HG02798 (cell line): Measurements from ENCODE around the gene AKT1.

ENCODE experiments used
- ATAC-seq: cut with Tn5 transposase; IDR thresholded peaks from one replicate; pipeline ENCODE4 v1.9.1; 2021; ENCODE audit warnings: mild to moderate bottlenecking; ENCODE audit not compliant: unreplicated experiment, poor library complexity

The AKT1 gene

DNA sequence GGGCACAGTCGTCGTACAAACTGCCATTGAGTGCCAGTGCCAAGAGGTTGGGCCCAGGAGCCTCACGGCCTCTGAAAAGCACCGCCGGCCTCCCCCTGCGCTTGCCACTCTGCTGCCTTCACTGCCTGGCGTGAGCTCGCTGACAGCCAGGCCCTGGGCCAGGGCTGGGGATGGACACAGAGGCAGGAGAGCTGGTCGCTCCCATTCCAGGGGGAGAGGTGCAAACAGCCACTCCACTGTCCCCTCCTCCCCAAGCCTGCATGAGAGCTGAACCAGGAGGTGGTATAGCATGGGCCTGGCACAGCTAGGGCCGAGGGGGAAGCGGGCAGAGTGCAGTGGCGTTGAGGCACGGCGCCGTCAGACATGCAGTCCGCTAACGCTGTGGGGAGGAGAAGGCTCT, 66.9 kb downstream of the AKT1 start:
- no peak for ATAC-seq

DNA sequence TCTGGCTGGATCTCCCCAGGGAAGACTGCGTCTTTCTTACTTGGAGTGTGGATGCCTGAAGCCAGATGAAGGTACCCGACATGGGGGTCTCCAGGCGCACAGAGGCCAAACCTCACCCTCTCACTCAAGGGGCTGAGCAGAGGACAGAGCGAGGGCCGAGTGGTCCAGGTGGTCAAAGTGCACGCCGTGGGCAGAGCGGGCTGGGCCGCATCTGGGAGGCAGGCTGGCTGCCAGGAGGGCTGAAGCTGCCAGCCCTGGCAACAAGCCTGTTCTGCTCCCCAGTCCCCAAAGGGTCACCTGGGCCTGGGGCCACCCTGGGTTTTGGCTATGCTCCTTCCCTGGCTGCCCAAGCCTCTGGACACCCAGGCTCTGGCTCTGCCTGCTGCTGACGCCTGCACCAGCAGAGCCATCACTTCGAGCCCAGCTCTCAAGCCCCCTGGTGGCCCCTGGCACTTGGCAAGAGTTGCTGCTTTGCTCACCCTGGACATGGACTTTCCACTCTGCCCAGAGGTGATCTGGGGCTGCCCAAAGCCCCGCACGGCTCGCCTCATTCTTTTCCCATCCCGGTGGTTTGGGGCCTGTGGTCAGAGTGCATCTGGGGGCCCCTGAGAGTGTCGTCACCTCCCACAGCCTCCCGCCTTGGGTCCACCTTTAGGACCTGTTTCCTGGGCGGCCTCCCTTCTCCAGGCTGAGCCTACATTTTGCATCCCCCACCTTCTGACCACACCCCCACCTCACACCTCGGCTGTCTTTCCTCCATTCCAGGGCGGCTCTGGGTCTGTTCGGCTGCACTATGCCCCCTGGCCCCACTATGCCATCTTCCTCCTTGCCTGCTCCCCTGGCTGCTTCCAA, 68.7 kb downstream of the AKT1 start:
- no peak for ATAC-seq

DNA sequence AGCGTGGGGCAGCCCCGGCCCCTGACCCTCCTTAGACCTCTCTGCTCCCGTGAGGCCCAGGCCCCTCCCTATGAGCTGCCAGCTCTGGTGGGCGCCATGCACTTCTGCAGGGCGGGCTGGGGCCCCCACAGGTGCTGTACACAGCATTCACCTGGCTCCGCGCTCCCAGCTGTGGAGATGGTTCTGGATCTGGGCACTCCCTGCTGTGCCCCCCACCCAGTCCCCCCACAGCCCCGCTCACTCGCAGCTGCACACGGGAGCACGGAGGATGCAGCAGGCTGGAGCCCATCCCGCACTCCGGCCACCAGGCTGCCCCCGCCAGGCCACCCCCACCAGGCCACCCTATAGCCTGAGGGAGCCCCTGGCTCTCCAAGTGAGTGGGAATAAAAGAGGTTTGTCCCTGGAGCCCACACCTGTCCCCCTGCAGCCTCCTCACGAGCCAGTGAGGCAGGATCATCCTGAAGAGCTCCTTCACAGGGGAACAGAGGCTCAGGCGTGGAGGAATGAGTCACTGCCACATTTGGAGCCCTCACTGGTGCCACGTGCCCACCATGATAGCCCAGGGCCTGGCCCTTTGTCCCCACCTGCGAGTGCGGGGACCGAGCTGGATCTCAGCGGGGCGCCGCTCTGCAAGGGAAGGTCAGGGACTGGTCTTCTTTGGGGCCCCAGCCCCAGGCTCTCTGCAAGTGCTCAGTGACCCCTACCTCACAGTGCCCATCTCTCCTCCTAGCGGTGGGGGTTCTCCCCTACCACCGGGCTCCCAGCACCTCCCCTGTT, 69.6 kb downstream of the AKT1 start:
- no peak for ATAC-seq

DNA sequence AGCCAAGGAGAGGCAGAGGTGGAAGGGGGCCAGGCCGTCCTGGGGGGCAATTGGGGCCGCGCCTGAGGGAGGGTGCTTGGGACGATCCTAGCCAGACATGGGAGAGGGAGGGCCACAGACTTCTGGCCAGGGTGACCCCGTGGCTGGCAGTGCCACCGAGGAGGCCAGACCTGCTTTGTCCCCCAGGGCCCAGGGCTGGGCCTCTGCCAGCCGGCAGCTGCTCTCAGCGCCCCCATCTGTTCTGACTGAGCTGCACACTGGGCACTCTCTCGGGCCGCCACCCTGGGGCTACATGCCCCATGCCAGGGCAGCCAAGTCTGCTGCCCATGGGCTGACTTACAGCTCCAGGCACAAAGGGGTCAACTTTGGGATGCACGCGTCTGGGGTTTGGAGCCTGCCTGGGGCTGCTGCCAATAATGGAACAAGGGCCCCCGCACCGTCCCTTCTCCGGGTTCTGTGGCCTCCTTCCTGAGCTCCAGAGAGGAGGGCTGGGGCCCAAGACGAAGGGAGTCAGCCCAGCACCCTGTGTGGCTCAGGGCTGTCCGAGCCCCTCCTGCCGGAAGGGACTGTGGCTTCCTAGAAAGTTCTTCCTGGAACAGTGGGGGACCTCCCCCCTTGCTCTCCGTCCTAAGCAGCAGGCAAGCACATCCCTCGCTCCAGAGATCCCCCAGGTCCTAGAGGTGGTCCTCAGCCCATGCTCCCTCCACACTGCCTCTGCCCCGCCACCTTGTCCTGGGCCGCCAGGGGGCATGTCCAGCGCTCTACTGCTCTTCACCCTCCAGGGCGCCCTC, 70.4 kb downstream of the AKT1 start:
- no peak for ATAC-seq

DNA sequence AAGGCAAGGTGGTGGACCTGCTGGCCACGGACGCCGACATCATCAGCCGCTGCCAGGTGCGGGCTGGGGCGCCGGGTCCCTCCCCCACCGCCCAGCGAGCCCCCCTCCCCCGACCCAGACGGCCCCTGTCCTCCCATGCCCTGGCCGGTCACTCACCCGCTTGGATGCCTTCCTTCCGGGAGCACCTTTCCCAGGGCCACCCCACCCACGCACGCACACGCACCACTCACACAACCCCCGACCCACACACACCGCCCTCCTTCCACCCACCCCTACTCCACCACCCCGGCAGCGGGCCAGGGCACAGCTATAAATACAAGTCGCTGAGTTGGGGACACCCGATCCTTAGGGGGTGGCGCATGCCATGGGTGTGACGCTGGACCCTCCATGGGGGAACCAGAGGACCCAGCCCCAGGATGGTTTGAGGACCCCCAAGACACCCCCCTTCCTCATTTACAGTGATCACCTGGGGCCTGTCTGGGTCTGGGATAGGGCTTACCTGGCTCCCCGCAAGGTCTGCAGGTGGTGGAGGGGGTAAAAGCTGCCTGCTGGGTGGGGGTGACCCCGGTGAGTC, 71.1 kb downstream of the AKT1 start:
- ATAC-seq = peak; percentile 3

DNA sequence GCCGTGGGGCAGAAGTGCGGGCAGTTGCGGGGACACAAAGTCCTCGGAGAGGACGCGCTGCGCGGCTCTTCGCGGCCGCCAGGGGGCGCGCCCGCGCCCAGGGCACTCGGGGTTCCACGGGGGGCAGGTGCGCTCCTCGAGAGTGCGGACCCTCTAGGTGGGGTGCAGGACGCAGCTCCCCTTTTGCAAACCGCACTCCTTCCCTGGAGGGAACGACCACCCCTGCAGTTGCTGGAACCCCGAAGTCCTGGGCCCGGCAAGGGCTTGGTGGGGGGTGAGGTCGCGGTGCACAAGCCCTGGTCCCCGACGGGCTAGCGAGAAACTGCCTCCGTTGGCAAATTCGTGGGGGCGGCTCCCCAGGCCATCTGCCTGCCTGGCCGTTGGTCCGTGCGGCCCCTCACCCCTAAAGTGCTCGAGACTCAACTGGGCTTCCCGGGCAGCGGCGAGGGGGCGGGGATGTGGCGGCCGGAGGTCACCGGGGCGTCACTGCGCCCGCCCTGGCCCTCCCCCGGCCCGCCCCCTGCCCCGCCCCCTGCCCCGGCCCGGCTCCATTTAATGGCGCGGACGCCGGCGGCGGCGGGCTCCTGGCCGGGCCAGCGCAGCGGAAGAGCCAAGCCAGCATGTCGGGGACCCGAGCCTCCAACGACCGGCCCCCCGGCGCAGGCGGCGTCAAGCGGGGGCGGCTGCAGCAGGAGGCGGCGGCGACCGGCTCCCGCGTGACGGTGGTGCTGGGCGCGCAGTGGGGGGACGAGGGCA, 71.7 kb downstream of the AKT1 start, which contains the start of gene ADSS1:
ADSS1 (plus strand) TSS at position 579 of the 756 bp plus-strand sequence; CDS start at position 621, 42 bp downstream.
- ATAC-seq = peak; percentile 48

DNA sequence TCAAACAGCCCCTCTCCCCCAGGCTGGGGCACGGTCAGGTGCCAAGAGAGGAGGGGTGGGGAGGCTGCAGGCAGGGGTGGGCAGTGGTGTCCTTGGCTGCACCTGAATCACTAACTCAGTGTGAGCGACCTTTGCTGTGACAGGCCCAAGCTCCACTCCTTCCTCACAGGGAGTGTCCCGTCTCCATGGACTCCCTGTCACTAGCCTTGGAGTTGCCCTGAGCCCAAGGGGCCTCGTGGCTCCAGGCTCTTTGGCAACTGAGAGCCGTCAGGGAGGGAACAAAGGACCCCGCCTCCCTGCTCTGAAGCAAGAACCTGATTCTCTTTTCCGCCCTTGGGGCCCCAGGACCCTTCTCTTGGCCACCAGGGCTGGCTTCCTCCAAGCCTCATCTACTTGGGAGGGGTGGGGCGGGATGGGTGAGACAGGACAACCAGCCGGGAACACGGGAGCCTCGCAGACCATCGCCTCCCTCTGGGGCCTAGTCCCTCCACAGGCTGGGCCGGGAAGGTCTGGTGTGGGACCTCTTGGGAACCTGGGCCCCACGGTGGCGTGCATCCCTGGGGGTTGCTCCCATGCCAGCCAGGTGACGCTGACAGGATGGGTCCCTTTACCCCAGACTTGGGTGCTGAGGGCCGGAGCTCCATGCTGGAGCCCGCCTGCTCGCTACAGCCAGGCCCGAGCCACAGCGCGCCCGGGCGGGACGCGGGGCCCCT, 72.5 kb downstream of the AKT1 start:
- ATAC-seq = no peak

DNA sequence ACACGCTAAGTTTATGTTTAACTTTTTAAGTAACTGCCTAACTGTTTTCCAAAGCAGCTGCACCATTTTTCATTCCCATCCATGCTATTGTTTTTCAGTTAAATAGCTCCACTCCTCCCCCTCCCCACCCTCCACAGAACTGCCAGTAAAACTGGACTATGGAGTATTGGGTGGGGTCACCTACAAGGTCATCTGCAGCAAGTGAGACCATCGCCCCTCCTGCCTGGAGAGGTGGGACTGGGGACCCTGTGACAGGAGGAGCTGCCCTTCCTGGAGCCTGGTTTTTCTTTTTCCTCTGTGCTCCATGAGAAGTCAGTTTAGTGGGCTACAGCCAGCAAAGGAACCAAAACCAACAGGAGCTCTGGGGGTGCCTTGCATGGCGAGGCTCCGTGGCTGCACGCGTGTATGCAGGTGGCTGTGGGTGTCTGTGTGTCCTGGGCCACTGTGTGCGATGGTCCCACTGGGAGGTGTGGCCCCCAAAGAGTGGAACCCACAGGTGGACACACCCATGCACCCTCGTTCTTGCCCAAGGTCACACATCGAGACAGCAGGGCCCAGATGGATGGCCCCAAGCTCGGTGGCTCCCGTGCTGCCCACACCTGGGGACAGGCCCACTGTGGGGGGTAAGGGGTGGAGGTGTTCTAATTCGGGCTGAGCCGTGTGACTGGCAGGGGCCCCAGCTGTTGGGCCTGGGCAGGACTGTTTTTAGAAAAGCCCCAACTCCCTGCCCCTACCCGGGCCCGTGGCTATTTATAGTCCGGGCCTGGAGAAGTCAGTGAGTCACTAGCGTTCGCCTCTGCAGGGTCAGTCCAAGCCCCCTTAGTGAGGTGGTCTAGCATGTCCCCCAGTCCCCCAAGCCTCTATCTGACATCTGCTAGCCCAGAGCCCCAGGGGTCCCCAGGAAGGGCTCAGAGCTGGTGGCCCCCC, 73.8 kb downstream of the AKT1 start:
- ATAC-seq = no peak
